ENCODE measurements around the gene ICAM2. TPM values are rescaled to one million over a fixed set of nuclear protein-coding genes. Genes with fewer than 3 reads are reported as not detected.

ICAM2 gene
- total RNA-seq, 6 experiments from 2014 or later = 5.5 to 16.1 (median 8.6) TPM

- DNase-seq (peak in 1 of 3 donors; percentile 16), ATAC-seq (peak; percentile 11 to 51 (median 28))
- intact Hi-C loops (cut with DNase I) = no loop called here
- TF ChIP-seq POLR2A (IDR thresholded peaks at IDR 0.05) (no peak), CTCF (IDR thresholded peaks at IDR 0.05) (peak in 1 of 4 donors; percentile 5)
- H3K36me3 ChIP-seq = no peaks in the 10 kb centered on the region
- H3K27me3 ChIP-seq = no peaks in the 10 kb centered on the region
- H3K4me1 ChIP-seq = no peaks in the 10 kb centered on the region
- 33% methylated on average over 5 of the region's 5 CpGs for WGBS (ENCODE audit: insufficient coverage, low coverage, low lambda C conversion rate, missing lambda C conversion rate)
- H3K27ac ChIP-seq = peak overlapping the region in 2 of 3 donors; percentile 15 to 47
- H3K9me3 ChIP-seq = no peaks in the 10 kb centered on the region
- no peak overlapping the region for H3K4me3 ChIP-seq
These were observed 4.1 kb downstream of the ICAM2 start for GRCh38 chr17:64016231-64016784.

- no peaks in the 10 kb centered on the region for H3K4me1 ChIP-seq
- DNase-seq = peak in 1 of 3 donors; percentile 11
- H3K27me3 ChIP-seq = no peaks in the 10 kb centered on the region
- ATAC-seq = no peak
- no peaks in the 10 kb centered on the region for H3K36me3 ChIP-seq
- intact Hi-C loops (cut with DNase I) = no loop called here
- WGBS (ENCODE audit: insufficient coverage, low coverage, low lambda C conversion rate, missing lambda C conversion rate) = 82% methylated on average over 6 of the region's 6 CpGs
- H3K27ac ChIP-seq = peak overlapping the region in 1 of 3 donors; percentile 15
- H3K9me3 ChIP-seq = no peaks in the 10 kb centered on the region
- TF ChIP-seq CTCF (IDR thresholded peaks at IDR 0.05) (no peak), POLR2A (IDR thresholded peaks at IDR 0.05) (no peak)
- no peak overlapping the region for H3K4me3 ChIP-seq
These were observed 5.0 kb downstream of the ICAM2 start for GRCh38 chr17:64015447-64015846.

- peak; percentile 22 to 58 (median 36) for ATAC-seq
- 56% methylated on average over 8 of the region's 8 CpGs for WGBS (ENCODE audit: insufficient coverage, low coverage, low lambda C conversion rate, missing lambda C conversion rate)
- Histone ChIP-seq H3K36me3 (no peaks in the 10 kb centered on the region), H3K27me3 (no peaks in the 10 kb centered on the region), H3K9me3 (no peaks in the 10 kb centered on the region), H3K4me3 (no peak overlapping the region), H3K4me1 (peaks cover 0 to 3% (median 0%) of the 10 kb centered on the region in 4 donors), H3K27ac (peak overlapping the region in 1 of 3 donors; percentile 7)
- TF ChIP-seq POLR2A (IDR thresholded peaks at IDR 0.05) (no peak), CTCF (IDR thresholded peaks at IDR 0.05) (no peak)
- DNase-seq = peak in 1 of 3 donors; percentile 36
- intact Hi-C loops (cut with DNase I) = loop anchor here in 1 of 2 donors (10.0 kb wide), 1 partner anchor 65 kb away; no protein-coding TSS in a partner anchor
These were observed 10.6 kb downstream of the ICAM2 start for GRCh38 chr17:64009571-64010402.

GRCh38 chr17:64008830-64009229 is 11.6 kb downstream of the ICAM2 start:
- H3K27ac ChIP-seq = peak overlapping the region in 1 of 3 donors; percentile 13
- peak in 1 of 3 donors; percentile 36 for DNase-seq

More at GRCh38 chr17:64008830-64009229, 11.6 kb downstream of the ICAM2 start:
- TF ChIP-seq POLR2A (IDR thresholded peaks at IDR 0.05) (no peak), CTCF (IDR thresholded peaks at IDR 0.05) (no peak)
- Histone ChIP-seq H3K9me3 (no peaks in the 10 kb centered on the region), H3K4me1 (peaks cover 0 to 3% (median 0%) of the 10 kb centered on the region in 4 donors), H3K27me3 (no peaks in the 10 kb centered on the region), H3K4me3 (no peak overlapping the region), H3K36me3 (no peaks in the 10 kb centered on the region)
- 83% methylated on average over 2 of the region's 4 CpGs for WGBS (ENCODE audit: insufficient coverage, low coverage, low lambda C conversion rate, missing lambda C conversion rate)
- intact Hi-C loops (cut with DNase I) = loop anchor here in 1 of 2 donors (10.0 kb wide), 1 partner anchor 64 kb away; no protein-coding TSS in a partner anchor
- ATAC-seq = no peak
